Bronchial epithelial cell (primary cell): ENCODE measurements around the gene DYNC2I2. TPM values are rescaled to one million over a fixed set of nuclear protein-coding genes. Genes with fewer than 3 reads are reported as not detected.

ENCODE experiments used
- DNase-seq: peaks from one replicate; pipeline ENCODE4 v3.0.0-alpha.2; 2010; ENCODE audit warnings: low read depth
- FAIRE-seq: peaks from 2 replicates; lab custom pipeline; 2011; peaks lifted over from hg19 to GRCh38; lab: Jason Lieb, UNC
- H3K27me3 ChIP-seq: 2 replicates; pipeline ENCODE4 v1.5.1; 2011; ENCODE audit warnings: low read length; ENCODE audit not compliant: control insufficient read depth, insufficient read depth
- H3K36me3 ChIP-seq: 2 replicates; pipeline ENCODE4 v1.5.1; 2011; ENCODE audit warnings: low read length; ENCODE audit not compliant: control insufficient read depth, insufficient read depth
- H3K4me3 ChIP-seq: 2 replicates; pipeline ENCODE4 v1.5.1; 2011; ENCODE audit warnings: mild to moderate bottlenecking, low read depth, low read length, control low read depth
- total RNA-seq: library from RNA; depleted of rRNA; stranded (reverse); fragments of >200 nt; gene quantifications from 2 replicates; pipeline ENCODE4 v1.2.1, GENCODE V29; 2014
- TF ChIP-seq, protein P1 (sequence below): IDR thresholded peaks from 2 replicates; pipeline ENCODE4 v1.5.1; 2011; ENCODE audit warnings: mild to moderate bottlenecking, moderate library complexity, low read length, control low read depth, inconsistent platforms; ENCODE audit not compliant: insufficient read depth, severe bottlenecking

Gene DYNC2I2
- total RNA-seq, 1 donor from 2014 or later, result 27.4 TPM

DNA sequence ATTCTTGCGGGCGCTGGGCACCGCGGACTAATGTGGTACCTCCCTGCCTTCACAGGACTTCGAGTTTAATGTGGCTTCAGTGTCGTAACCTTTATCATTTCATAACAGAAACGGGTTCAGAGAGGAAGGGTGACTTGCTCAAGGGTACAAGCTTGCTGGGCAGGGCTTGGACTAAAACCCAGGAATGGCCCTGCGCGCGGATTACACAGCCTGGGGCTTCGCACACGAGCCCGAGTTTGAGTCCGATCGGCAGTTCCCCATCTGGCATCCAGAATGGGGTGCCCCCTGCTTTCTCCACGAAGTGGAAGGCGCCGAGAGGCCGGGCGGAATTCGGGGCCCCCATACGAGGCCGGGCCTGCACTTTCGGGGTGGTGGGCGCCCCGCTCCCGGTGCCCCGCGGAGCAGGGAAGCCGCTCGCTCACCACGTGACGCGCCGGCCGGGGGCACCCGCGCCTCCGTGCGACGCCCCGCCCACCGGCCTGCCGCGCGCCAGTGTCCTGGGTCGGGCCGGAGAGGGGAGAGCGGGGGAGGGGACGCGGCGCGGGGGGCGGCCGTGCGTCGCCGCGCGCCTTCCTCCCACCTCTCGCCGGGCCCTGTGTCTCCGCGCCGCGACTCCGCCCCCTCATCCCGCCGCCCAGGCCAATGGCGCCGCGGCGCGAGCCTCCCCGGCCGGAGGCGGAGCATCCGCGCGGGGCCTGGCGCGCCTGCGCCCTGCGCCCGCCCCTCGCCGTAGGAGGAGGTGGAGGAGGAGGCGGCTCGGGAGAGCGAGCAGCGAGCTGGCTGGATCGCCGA lies 32.0 kb upstream of the DYNC2I2 start, which contains the start of gene SET:
Gene SET (plus strand): TSS at position 722 of the 792 bp plus-strand sequence. CDS start 361 bp downstream, outside the sequence.
- Histone ChIP-seq H3K27me3 (no peaks in the 10 kb centered on the region), H3K36me3 (peaks cover 12% of the 10 kb centered on the region), H3K4me3 (peak within 1 kb of the TSS; percentile 82)
- TF ChIP-seq, protein P1, sequence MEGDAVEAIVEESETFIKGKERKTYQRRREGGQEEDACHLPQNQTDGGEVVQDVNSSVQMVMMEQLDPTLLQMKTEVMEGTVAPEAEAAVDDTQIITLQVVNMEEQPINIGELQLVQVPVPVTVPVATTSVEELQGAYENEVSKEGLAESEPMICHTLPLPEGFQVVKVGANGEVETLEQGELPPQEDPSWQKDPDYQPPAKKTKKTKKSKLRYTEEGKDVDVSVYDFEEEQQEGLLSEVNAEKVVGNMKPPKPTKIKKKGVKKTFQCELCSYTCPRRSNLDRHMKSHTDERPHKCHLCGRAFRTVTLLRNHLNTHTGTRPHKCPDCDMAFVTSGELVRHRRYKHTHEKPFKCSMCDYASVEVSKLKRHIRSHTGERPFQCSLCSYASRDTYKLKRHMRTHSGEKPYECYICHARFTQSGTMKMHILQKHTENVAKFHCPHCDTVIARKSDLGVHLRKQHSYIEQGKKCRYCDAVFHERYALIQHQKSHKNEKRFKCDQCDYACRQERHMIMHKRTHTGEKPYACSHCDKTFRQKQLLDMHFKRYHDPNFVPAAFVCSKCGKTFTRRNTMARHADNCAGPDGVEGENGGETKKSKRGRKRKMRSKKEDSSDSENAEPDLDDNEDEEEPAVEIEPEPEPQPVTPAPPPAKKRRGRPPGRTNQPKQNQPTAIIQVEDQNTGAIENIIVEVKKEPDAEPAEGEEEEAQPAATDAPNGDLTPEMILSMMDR, result no peak
- FAIRE-seq, result no peak
- peak; percentile 77 for DNase-seq

DNA sequence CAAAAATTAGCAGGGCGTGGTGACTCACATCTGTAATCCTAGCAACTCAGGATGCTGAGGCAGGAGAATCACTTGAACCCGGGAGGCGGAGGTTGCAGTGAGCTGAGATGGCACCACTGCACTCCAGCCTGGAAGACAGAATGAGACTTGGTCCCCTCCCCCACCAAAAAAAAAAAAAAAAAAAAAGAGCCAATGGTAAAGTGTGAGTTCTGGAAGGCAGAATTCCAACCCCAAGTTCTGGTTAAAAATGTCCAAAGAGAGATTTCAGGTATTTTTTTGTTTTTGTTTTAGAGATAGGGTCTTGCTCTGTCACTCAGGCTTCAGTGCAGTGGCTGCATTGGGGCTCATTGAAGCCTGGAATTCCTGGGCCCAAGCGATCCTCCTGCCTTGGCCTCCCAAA lies 30.8 kb upstream of the DYNC2I2 start:
- Histone ChIP-seq H3K27me3 (no peaks in the 10 kb centered on the region), H3K4me3 (no peak overlapping the region), H3K36me3 (peaks cover 8% of the 10 kb centered on the region)
- FAIRE-seq (no peak), DNase-seq (no peak)
- TF ChIP-seq, protein P1, result no peak

DNA sequence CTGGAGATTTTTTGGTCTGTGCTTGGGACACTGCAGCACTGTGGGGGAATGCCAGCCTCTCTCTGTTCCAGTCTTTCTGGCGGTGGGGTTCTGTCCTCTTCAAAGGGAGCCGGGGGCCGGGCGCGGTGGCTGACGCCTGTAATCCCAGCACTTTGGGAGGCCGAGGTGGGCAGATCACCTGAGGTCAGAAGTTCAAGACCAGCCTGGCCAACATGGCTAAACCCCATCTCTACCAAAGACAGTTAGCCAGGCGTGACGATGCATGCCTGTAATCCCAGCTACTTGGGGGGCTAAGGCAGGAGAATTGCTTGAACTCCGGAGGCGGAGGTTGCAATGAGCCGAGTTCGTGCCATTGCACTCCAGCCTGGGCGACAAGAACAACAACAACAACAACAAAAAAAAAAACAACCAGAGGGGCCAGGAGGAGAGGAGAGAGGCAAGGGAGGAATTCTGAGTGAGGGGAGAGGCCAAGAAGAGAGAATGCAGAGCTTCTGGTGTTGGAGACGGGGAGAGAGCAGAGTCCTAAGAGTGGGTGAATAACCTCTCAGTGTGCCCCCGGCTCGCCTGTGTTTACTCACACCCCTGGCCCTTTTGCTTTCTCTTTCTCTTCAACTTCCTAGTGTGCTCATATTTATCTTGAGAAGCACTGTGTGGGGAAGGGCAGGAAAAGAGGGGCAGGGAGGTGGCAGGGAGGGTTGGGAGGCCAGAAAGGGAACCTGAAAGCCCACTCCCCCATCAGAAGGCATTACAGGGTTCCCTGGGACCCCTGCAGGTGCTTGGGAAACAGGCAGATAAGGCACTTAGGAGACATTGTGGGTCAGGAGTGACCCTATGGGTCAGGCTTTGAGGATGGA lies 29.2 kb upstream of the DYNC2I2 start:
- no peak overlapping the region for H3K4me3 ChIP-seq
- DNase-seq, result no peak
- TF ChIP-seq, protein P1, result no peak
- no peaks in the 10 kb centered on the region for H3K27me3 ChIP-seq
- H3K36me3 ChIP-seq, result peaks cover 2% of the 10 kb centered on the region
- no peak for FAIRE-seq

DNA sequence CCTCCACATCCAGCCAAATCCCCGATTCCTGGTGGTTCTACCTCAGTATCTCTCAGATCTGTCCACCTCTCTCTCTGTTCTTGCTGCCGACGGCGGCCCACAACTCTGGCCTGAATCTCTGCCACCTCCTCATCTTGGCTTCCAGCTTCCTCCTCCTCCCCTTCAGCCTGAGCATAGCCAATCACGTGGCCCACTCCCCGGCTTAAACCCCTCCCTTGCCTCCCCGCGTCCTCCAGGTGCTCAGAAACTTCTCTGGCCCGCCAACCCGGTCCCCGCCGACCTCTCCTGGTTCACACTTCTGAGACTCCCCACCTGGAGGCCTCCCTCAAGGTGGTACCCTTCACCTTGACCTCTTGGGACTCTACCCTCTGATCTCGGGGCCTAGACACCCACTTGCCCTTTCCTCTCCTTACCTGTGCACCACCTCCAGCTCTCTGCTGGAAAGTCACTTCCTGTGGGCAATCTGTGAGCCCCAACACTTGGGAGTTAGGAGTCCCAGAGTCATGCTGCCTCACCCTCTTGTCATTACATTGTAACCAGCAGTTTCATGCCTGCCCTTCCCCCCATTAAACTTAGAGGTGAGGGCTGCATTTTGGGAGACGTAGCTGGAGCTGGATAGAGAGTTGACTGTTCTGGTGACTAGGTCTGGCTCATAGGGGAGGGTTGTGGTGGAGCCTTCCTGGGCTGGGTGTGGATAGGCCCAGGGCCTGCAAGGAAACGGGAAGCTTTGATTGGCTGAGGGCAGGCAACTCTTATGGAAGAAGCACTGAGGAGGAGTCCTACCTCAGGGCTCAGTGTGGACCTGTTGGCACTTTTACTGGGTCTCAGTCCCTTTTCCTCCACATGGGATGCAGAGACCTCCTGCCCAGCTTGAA lies 27.9 kb upstream of the DYNC2I2 start:
- Histone ChIP-seq H3K4me3 (peak overlapping the region; percentile 73), H3K27me3 (no peaks in the 10 kb centered on the region), H3K36me3 (peaks cover 2% of the 10 kb centered on the region)
- FAIRE-seq, result no peak
- TF ChIP-seq, protein P1, result no peak
- DNase-seq, result peak; percentile 97

DNA sequence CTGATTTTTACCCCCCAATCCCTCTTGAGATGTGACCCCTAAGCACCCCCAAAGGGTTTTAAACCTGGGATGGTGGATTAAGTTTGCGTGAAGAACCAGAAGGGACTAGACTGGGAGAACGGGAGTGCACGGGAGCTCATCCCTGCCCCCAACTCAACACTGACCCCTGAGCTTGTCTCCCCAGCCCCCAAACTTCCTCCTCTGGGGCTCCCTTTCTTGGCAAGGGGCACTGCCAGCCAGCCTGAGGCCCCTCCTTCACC lies 27.3 kb upstream of the DYNC2I2 start:
- TF ChIP-seq, protein P1, result no peak
- H3K4me3 ChIP-seq, result peak overlapping the region; percentile 73
- FAIRE-seq (no peak), DNase-seq (no peak)
- peaks cover 3% of the 10 kb centered on the region for H3K36me3 ChIP-seq
- H3K27me3 ChIP-seq, result no peaks in the 10 kb centered on the region
